Fibroblast of lung (primary cell): ENCODE results near the gene COL7A1.

Experiments used
- CTCF ChIP-seq, 2 donors: IDR thresholded peaks in 1 of 2; conservative IDR thresholded peaks in 1 of 2; 1 replicate in 1 of 2; 2 replicates in 1 of 2; pipeline ENCODE4 v1.5.1; 2011 to 2012; ENCODE audit warnings: low read length in 2 of 2, control low read depth in 1 of 2, inconsistent platforms in 1 of 2, low read depth in 1 of 2, mild to moderate bottlenecking in 1 of 2
- EZH2 ChIP-seq: IDR thresholded peaks from 2 replicates; pipeline ENCODE4 v1.5.1; 2012; ENCODE audit warnings: low read length, control low read depth, mild to moderate bottlenecking; ENCODE audit errors: missing control alignments

GRCh38 chr3:48544141-48544540 lies 51.0 kb downstream of the COL7A1 start:
- TF ChIP-seq CTCF (conservative IDR thresholded peaks at IDR 0.05 in 1 of 2, IDR thresholded peaks at IDR 0.05 in 1 of 2; ENCODE audit: low read depth in 1 of 2, low read length in 2 of 2) (no peak), EZH2 (no peak)
